Neural cell (in vitro differentiated cells): ENCODE data around the gene C5orf47. TPM values are rescaled to one million over a fixed set of nuclear protein-coding genes. Genes with fewer than 3 reads are reported as not detected.

Experiments used
- H2AFZ ChIP-seq: fragments of 200-600, 300-800 bp; sonication (generic), shearing (Covaris generic); 2 replicates; pipeline ENCODE4 v1.6.0; 2014; ENCODE audit warnings: low read depth, mild to moderate bottlenecking, antibody characterized with exemption, low read length, moderate library complexity
- H3F3A ChIP-seq: fragments of 200-600 bp; shearing (Covaris generic); 2 replicates; pipeline ENCODE4 v1.6.1; 2016; ENCODE audit warnings: mild to moderate bottlenecking, moderate library complexity, mixed read lengths, antibody characterized with exemption, low read length; ENCODE audit not compliant: insufficient read depth, poor library complexity, severe bottlenecking
- H3K27ac ChIP-seq: fragments of 200-600, 300-800 bp; sonication (generic), shearing (Covaris generic); 2 replicates; pipeline ENCODE4 v1.5.1; 2014; ENCODE audit warnings: mild to moderate bottlenecking, low read length, moderate library complexity
- H3K27me3 ChIP-seq: fragments of 300-800, 200-600 bp; sonication (generic), shearing (Covaris generic); 2 replicates; pipeline ENCODE4 v1.6.0; 2014; ENCODE audit warnings: mild to moderate bottlenecking, low read depth, low read length, moderate library complexity; ENCODE audit not compliant: insufficient read depth
- H3K36me3 ChIP-seq: fragments of 300-800, 200-600 bp; sonication (generic), shearing (Covaris generic); 2 replicates; pipeline ENCODE4 v1.5.1; 2014; ENCODE audit warnings: mild to moderate bottlenecking, antibody characterized with exemption, low read length, moderate library complexity; ENCODE audit not compliant: insufficient read depth
- H3K4me2 ChIP-seq: fragments of 300-800, 200-600 bp; sonication (generic), shearing (Covaris generic); 2 replicates; pipeline ENCODE4 v1.6.0; 2014; ENCODE audit warnings: mild to moderate bottlenecking, low read length
- H3K4me3 ChIP-seq: fragments of 300-800, 200-600 bp; sonication (generic), shearing (Covaris generic); 2 replicates; pipeline ENCODE4 v1.5.1; 2014; ENCODE audit warnings: mild to moderate bottlenecking, low read length, moderate library complexity
- H3K79me2 ChIP-seq: fragments of 200-600 bp; shearing (Covaris generic); replicated peaks from 2 replicates; pipeline ENCODE4 v1.6.0; 2014; ENCODE audit warnings: mild to moderate bottlenecking, low read length, moderate library complexity; ENCODE audit not compliant: insufficient read depth
- H3K9ac ChIP-seq: fragments of 300-800, 200-600 bp; sonication (generic), shearing (Covaris generic); 2 replicates; pipeline ENCODE4 v1.6.1; 2016; ENCODE audit warnings: mild to moderate bottlenecking, low read length, mixed read lengths
- H3K9me2 ChIP-seq: fragments of 200-600 bp; shearing (Covaris generic); 2 replicates; pipeline ENCODE4 v1.6.1; 2016; ENCODE audit warnings: mild to moderate bottlenecking, low read length, mixed read lengths; ENCODE audit not compliant: insufficient read depth
- H3K9me3 ChIP-seq: fragments of 200-600, 300-800 bp; sonication (generic), shearing (Covaris generic); 2 replicates; pipeline ENCODE4 v1.6.1; 2016; ENCODE audit warnings: mild to moderate bottlenecking, mixed run types, low read length, moderate library complexity, mixed read lengths
- H4K20me1 ChIP-seq: fragments of 200-600 bp; shearing (Covaris generic); 2 replicates; pipeline ENCODE4 v1.6.1; 2016; ENCODE audit warnings: mild to moderate bottlenecking, mixed run types; ENCODE audit not compliant: insufficient read depth
- EP300 ChIP-seq: fragments of 450-650 bp; conservative IDR thresholded peaks from 2 replicates; pipeline ENCODE4 v1.6.1; 2014; ENCODE audit warnings: antibody characterized with exemption, mild to moderate bottlenecking, moderate library complexity; ENCODE audit not compliant: poor library complexity, severe bottlenecking
- EZH2 ChIP-seq: fragments of 200-600, 300-800 bp; shearing (Covaris generic), sonication (generic); IDR thresholded peaks from 2 replicates; pipeline ENCODE4 v1.6.1; 2014; ENCODE audit warnings: antibody characterized with exemption, low read length, borderline replicate concordance, mild to moderate bottlenecking; ENCODE audit not compliant: insufficient read depth, poor library complexity, severe bottlenecking
- MXI1 ChIP-seq: fragments of 450-650 bp; conservative IDR thresholded peaks from 2 replicates; pipeline ENCODE4 v1.6.1; 2014; ENCODE audit warnings: antibody characterized with exemption, mild to moderate bottlenecking; ENCODE audit not compliant: poor library complexity, severe bottlenecking
- POLR2AphosphoS5 ChIP-seq: IDR thresholded peaks from 2 replicates; pipeline ENCODE4 v1.6.1; 2012
- RAD21 ChIP-seq: fragments of 450-650 bp; conservative IDR thresholded peaks from 2 replicates; pipeline ENCODE4 v1.6.1; 2014; ENCODE audit warnings: antibody characterized with exemption, mild to moderate bottlenecking, moderate library complexity
- SMC3 ChIP-seq: fragments of 450-650 bp; conservative IDR thresholded peaks from 2 replicates; pipeline ENCODE4 v1.6.1; 2014; ENCODE audit warnings: antibody characterized with exemption, mild to moderate bottlenecking, moderate library complexity; ENCODE audit not compliant: poor library complexity
- TAF1 ChIP-seq: IDR thresholded peaks from 2 replicates; pipeline ENCODE4 v1.6.1; 2012; ENCODE audit warnings: low read depth
- polyA plus RNA-seq: library from polyadenylated mRNA; depleted of rRNA; stranded (reverse); fragments of >200 nt; gene quantifications from 2 replicates; pipeline ENCODE4 v1.2.3, GENCODE V29; 2014
- TF ChIP-seq, protein P1 (sequence below): fragments of 450-650 bp; IDR thresholded peaks from 2 replicates; pipeline ENCODE4 v1.5.1; 2014; ENCODE audit warnings: antibody characterized with exemption, mild to moderate bottlenecking, moderate library complexity; ENCODE audit not compliant: poor library complexity, severe bottlenecking
- TF ChIP-seq, protein P2 (sequence below): IDR thresholded peaks from 2 replicates; pipeline ENCODE4 v1.6.1; 2012; ENCODE audit warnings: borderline replicate concordance

C5orf47 gene
- polyA plus RNA-seq, 1 donor from 2014 or later = 0.25 TPM

DNA sequence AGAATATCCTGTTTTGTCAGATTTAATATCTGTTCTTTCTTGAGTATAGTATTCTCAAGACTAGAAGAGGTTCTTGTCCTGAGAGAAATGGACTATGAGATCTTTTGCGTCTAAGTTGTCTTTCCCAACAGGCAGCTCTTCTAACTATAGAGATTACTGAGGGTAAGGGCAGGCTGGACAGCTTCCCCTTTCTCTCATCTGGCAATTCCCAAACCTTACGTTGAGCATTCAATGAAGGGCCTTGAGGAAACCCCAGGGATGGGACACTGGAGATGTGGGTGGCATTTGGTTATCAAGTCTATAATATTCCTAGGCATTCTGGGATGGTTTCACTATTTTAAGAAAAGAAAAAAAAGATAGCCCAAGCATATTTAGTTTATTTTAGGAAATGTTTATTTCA, 28.0 kb upstream of the C5orf47 start:
- H3K9me3 ChIP-seq = no peaks in the 10 kb centered on the region
- H3K9me2 ChIP-seq = no peaks in the 10 kb centered on the region
- H4K20me1 ChIP-seq = no peaks in the 10 kb centered on the region
- TF ChIP-seq TAF1 = no peak
- no peak for TF ChIP-seq RAD21
- TF ChIP-seq MXI1 = no peak
- TF ChIP-seq, protein P1, sequence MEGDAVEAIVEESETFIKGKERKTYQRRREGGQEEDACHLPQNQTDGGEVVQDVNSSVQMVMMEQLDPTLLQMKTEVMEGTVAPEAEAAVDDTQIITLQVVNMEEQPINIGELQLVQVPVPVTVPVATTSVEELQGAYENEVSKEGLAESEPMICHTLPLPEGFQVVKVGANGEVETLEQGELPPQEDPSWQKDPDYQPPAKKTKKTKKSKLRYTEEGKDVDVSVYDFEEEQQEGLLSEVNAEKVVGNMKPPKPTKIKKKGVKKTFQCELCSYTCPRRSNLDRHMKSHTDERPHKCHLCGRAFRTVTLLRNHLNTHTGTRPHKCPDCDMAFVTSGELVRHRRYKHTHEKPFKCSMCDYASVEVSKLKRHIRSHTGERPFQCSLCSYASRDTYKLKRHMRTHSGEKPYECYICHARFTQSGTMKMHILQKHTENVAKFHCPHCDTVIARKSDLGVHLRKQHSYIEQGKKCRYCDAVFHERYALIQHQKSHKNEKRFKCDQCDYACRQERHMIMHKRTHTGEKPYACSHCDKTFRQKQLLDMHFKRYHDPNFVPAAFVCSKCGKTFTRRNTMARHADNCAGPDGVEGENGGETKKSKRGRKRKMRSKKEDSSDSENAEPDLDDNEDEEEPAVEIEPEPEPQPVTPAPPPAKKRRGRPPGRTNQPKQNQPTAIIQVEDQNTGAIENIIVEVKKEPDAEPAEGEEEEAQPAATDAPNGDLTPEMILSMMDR = no peak
- TF ChIP-seq EZH2 = no peak
- no peak for TF ChIP-seq SMC3
- TF ChIP-seq EP300 = no peak
- TF ChIP-seq POLR2AphosphoS5 = no peak
- TF ChIP-seq, protein P2, sequence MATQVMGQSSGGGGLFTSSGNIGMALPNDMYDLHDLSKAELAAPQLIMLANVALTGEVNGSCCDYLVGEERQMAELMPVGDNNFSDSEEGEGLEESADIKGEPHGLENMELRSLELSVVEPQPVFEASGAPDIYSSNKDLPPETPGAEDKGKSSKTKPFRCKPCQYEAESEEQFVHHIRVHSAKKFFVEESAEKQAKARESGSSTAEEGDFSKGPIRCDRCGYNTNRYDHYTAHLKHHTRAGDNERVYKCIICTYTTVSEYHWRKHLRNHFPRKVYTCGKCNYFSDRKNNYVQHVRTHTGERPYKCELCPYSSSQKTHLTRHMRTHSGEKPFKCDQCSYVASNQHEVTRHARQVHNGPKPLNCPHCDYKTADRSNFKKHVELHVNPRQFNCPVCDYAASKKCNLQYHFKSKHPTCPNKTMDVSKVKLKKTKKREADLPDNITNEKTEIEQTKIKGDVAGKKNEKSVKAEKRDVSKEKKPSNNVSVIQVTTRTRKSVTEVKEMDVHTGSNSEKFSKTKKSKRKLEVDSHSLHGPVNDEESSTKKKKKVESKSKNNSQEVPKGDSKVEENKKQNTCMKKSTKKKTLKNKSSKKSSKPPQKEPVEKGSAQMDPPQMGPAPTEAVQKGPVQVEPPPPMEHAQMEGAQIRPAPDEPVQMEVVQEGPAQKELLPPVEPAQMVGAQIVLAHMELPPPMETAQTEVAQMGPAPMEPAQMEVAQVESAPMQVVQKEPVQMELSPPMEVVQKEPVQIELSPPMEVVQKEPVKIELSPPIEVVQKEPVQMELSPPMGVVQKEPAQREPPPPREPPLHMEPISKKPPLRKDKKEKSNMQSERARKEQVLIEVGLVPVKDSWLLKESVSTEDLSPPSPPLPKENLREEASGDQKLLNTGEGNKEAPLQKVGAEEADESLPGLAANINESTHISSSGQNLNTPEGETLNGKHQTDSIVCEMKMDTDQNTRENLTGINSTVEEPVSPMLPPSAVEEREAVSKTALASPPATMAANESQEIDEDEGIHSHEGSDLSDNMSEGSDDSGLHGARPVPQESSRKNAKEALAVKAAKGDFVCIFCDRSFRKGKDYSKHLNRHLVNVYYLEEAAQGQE = no peak
- H3K27ac ChIP-seq = no peak overlapping the region
- no peaks in the 10 kb centered on the region for H3K36me3 ChIP-seq
- H3K4me2 ChIP-seq = no peak overlapping the region
- H3K79me2 ChIP-seq = no peaks in the 10 kb centered on the region
- no peak overlapping the region for H3K4me3 ChIP-seq
- no peak overlapping the region for H2AFZ ChIP-seq
- no peaks in the 10 kb centered on the region for H3K27me3 ChIP-seq
- H3K9ac ChIP-seq = no peak overlapping the region
- H3F3A ChIP-seq = no peaks in the 10 kb centered on the region

DNA sequence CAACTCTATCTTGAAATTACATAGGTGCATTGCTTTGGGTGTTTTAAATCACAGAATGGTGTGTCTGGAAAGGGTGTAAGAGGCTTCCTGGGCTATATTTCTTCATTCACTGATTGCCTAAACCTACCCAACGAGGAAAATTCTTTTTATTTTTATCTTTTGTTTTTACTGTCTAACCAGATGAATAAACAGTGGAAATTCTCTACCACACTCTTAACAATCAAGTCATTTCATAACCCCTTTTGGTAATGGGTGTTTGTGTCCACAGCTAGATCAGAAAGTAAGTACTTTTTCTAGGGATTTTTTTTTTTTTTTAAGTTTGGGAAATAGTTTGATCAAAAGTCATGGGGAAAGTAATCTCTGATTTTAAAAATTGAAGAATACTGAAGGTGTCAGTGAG, 27.6 kb upstream of the C5orf47 start:
- no peak for TF ChIP-seq POLR2AphosphoS5
- TF ChIP-seq, protein P2 = no peak
- TF ChIP-seq TAF1 = no peak
- TF ChIP-seq, protein P1 = no peak
- TF ChIP-seq EZH2 = no peak
- TF ChIP-seq RAD21 = no peak
- no peak for TF ChIP-seq SMC3
- TF ChIP-seq MXI1 = no peak
- TF ChIP-seq EP300 = no peak
- Histone ChIP-seq H3K36me3 (no peaks in the 10 kb centered on the region), H2AFZ (no peak overlapping the region), H3K4me3 (no peak overlapping the region), H4K20me1 (no peaks in the 10 kb centered on the region), H3K79me2 (no peaks in the 10 kb centered on the region), H3K9me2 (no peaks in the 10 kb centered on the region), H3K9ac (no peak overlapping the region), H3K27me3 (no peaks in the 10 kb centered on the region), H3K9me3 (no peaks in the 10 kb centered on the region), H3K27ac (no peak overlapping the region), H3F3A (no peaks in the 10 kb centered on the region), H3K4me2 (no peak overlapping the region)
